ENCODE results near the gene MYOCOS. TPM values are rescaled to one million over a fixed set of nuclear protein-coding genes. Genes with fewer than 3 reads are reported as not detected.
"Not testable (repeated sequence)": the region's sequence is repeated elsewhere in the genome, so short reads cannot be mapped to it uniquely, and the experiment has no call there.

Gene MYOCOS
- total RNA-seq (2014; rRNA removed; shearing (Covaris generic)), result not detected in 2 replicates

GRCh38 chr1:171622152-171622462 lies at the start of gene MYOCOS:
TSS of gene MYOCOS (plus strand) at chr1:171622243. CDS start at chr1:171623884, 1,641 bp downstream.
- no peak for DNase-seq (ENCODE audit: low spot score)

GRCh38 chr1:171576144-171576543 lies 45.9 kb upstream of the MYOCOS start:
- no peak for DNase-seq (ENCODE audit: low spot score)

- DNase-seq (ENCODE audit: low spot score), result no peak
Measured at GRCh38 chr1:171581226-171581625, 40.8 kb upstream of the MYOCOS start.

GRCh38 chr1:171581766-171582165 lies 40.3 kb upstream of the MYOCOS start:
- DNase-seq (ENCODE audit: low spot score), result no peak

GRCh38 chr1:171582589-171582988 lies 39.5 kb upstream of the MYOCOS start:
- no peak for DNase-seq (ENCODE audit: low spot score)

- DNase-seq (ENCODE audit: low spot score), result no peak
Measured at GRCh38 chr1:171583591-171584201, 38.3 kb upstream of the MYOCOS start.

GRCh38 chr1:171585715-171586114 lies 36.3 kb upstream of the MYOCOS start:
- DNase-seq (ENCODE audit: low spot score), result no peak

- no peak for DNase-seq (ENCODE audit: low spot score)
Measured at GRCh38 chr1:171588230-171588629, 33.8 kb upstream of the MYOCOS start.

- no peak for DNase-seq (ENCODE audit: low spot score)
Measured at GRCh38 chr1:171590022-171590421, 32.0 kb upstream of the MYOCOS start.

GRCh38 chr1:171595324-171595723 lies 26.7 kb upstream of the MYOCOS start:
- no peak for DNase-seq (ENCODE audit: low spot score)

- no peak for DNase-seq (ENCODE audit: low spot score)
Measured at GRCh38 chr1:171596119-171596518, 25.9 kb upstream of the MYOCOS start.

- DNase-seq (ENCODE audit: low spot score), result no peak
Measured at GRCh38 chr1:171596705-171597104, 25.3 kb upstream of the MYOCOS start.

GRCh38 chr1:171597203-171597602 lies 24.8 kb upstream of the MYOCOS start:
- no peak for DNase-seq (ENCODE audit: low spot score)

GRCh38 chr1:171600310-171600709 lies 21.7 kb upstream of the MYOCOS start:
- DNase-seq (ENCODE audit: low spot score), result not testable (repeated sequence)

GRCh38 chr1:171600862-171601261 lies 21.2 kb upstream of the MYOCOS start:
- DNase-seq (ENCODE audit: low spot score), result no peak

- DNase-seq (ENCODE audit: low spot score), result not testable (repeated sequence)
Measured at GRCh38 chr1:171603042-171603441, 19.0 kb upstream of the MYOCOS start.

GRCh38 chr1:171606402-171606941 lies 15.6 kb upstream of the MYOCOS start:
- no peak for DNase-seq (ENCODE audit: low spot score)

GRCh38 chr1:171610385-171610784 lies 11.7 kb upstream of the MYOCOS start:
- DNase-seq (ENCODE audit: low spot score), result no peak

GRCh38 chr1:171611306-171611705 lies 10.7 kb upstream of the MYOCOS start:
- no peak for DNase-seq (ENCODE audit: low spot score)

GRCh38 chr1:171613282-171613681 lies 8.8 kb upstream of the MYOCOS start:
- DNase-seq (ENCODE audit: low spot score), result no peak

GRCh38 chr1:171615122-171615906 lies 6.7 kb upstream of the MYOCOS start:
- not testable (repeated sequence) for DNase-seq (ENCODE audit: low spot score)

- no peak for DNase-seq (ENCODE audit: low spot score)
Measured at GRCh38 chr1:171616586-171616985, 5.5 kb upstream of the MYOCOS start.

GRCh38 chr1:171623651-171624331 lies 1.7 kb downstream of the MYOCOS start:
- no peak for DNase-seq (ENCODE audit: low spot score)
